ENCODE results near the gene RAB14. TPM values are rescaled to one million over a fixed set of nuclear protein-coding genes. Genes with fewer than 3 reads are reported as not detected.

RAB14 gene
- total RNA-seq, 1 donor from 2014 or later = 35.9 TPM

DNA sequence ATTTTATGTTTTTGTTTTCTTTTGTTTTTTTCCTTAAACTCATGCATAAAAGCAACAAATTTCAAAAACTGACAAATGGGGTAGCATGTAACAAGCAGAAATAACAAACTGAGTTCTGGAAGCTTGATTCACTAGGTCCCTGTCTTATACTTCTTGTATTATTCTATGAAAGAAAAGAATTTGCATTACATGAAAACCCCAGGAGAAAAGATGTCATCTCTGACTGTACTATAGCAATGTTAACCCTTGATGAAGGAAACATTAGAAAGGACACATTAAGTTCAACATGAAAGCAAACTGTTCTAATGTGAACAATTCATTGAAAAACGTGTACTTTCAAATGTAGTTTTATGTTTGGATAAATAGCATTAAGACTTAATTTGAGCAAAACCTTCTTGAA lies 9.2 kb downstream of the RAB14 start:
- Mint-ChIP-seq H3K36me3 (no peaks in the 10 kb centered on the region), H3K27me3 (ENCODE audit: insufficient read depth, low read depth) (no peaks in the 10 kb centered on the region), H3K4me1 (peaks cover 18% of the 10 kb centered on the region), H3K9me3 (no peaks in the 10 kb centered on the region), H3K27ac (no peak overlapping the region), H3K4me3 (no peak overlapping the region)
- Histone ChIP-seq H3K79me2 (ENCODE audit: low read depth) (peaks cover 91% of the 10 kb centered on the region), H3K9me3 (ENCODE audit: low read depth) (no peaks in the 10 kb centered on the region), H3K27me3 (no peaks in the 10 kb centered on the region), H4K20me1 (ENCODE audit: low read depth) (peaks cover 76% of the 10 kb centered on the region), H3K36me3 (no peaks in the 10 kb centered on the region), H3F3A (ENCODE audit: low read depth) (no peaks in the 10 kb centered on the region), H3K4me1 (peaks cover 3% of the 10 kb centered on the region), H3K4me3 (no peak overlapping the region), H3K9ac (no peak overlapping the region), H2AFZ (replicated peaks) (no peak overlapping the region), H3K27ac (no peak overlapping the region), H3K4me2 (no peak overlapping the region)
- TF ChIP-seq, protein P1, sequence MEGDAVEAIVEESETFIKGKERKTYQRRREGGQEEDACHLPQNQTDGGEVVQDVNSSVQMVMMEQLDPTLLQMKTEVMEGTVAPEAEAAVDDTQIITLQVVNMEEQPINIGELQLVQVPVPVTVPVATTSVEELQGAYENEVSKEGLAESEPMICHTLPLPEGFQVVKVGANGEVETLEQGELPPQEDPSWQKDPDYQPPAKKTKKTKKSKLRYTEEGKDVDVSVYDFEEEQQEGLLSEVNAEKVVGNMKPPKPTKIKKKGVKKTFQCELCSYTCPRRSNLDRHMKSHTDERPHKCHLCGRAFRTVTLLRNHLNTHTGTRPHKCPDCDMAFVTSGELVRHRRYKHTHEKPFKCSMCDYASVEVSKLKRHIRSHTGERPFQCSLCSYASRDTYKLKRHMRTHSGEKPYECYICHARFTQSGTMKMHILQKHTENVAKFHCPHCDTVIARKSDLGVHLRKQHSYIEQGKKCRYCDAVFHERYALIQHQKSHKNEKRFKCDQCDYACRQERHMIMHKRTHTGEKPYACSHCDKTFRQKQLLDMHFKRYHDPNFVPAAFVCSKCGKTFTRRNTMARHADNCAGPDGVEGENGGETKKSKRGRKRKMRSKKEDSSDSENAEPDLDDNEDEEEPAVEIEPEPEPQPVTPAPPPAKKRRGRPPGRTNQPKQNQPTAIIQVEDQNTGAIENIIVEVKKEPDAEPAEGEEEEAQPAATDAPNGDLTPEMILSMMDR (IDR thresholded peaks at IDR 0.05) = no peak
- no peak for TF ChIP-seq EZH2phosphoT487 (IDR thresholded peaks at IDR 0.05)
- TF ChIP-seq EZH2 (IDR thresholded peaks at IDR 0.05) = no peak
- DNase-seq (ENCODE audit: low spot score) = no peak

DNA sequence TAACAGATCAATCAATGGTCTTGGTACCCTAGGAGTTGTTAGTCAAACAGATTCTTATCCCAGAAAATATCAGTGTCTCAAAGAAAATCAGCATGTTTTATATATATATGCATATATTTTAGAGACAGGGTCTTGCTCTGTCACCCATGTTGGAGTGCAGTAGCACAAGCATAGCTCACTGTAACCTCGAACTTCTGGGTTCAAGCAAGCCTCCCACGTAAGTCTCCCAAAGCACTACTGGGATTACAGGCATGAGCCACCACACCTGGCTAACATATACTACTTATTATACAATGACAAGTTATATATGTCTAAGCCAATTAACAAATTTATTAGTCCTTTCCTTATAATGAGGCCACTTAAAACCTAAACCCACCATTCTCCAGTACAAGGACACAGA lies 10.4 kb downstream of the RAB14 start:
- DNase-seq (ENCODE audit: low spot score) = no peak
- Histone ChIP-seq H3K4me1 (peaks cover 3% of the 10 kb centered on the region), H3K4me3 (no peak overlapping the region), H3F3A (ENCODE audit: low read depth) (no peaks in the 10 kb centered on the region), H3K4me2 (no peak overlapping the region), H2AFZ (replicated peaks) (no peak overlapping the region), H3K36me3 (peaks cover 5% of the 10 kb centered on the region), H3K27ac (no peak overlapping the region), H3K27me3 (no peaks in the 10 kb centered on the region), H3K9ac (no peak overlapping the region), H3K79me2 (ENCODE audit: low read depth) (peaks cover 91% of the 10 kb centered on the region), H4K20me1 (ENCODE audit: low read depth) (peaks cover 68% of the 10 kb centered on the region), H3K9me3 (ENCODE audit: low read depth) (no peaks in the 10 kb centered on the region)
- H3K27me3 Mint-ChIP-seq (ENCODE audit: insufficient read depth, low read depth) = no peaks in the 10 kb centered on the region
- TF ChIP-seq, protein P1 (IDR thresholded peaks at IDR 0.05) = no peak
- TF ChIP-seq EZH2phosphoT487 (IDR thresholded peaks at IDR 0.05) = no peak
- no peak for TF ChIP-seq EZH2 (IDR thresholded peaks at IDR 0.05)
- no peak overlapping the region for H3K4me3 Mint-ChIP-seq
- peaks cover 3% of the 10 kb centered on the region for H3K36me3 Mint-ChIP-seq
- peaks cover 15% of the 10 kb centered on the region for H3K4me1 Mint-ChIP-seq
- no peak overlapping the region for H3K27ac Mint-ChIP-seq
- H3K9me3 Mint-ChIP-seq = no peaks in the 10 kb centered on the region

GRCh38 chr9:121189660-121190059 lies 12.0 kb downstream of the RAB14 start:
- no peaks in the 10 kb centered on the region for H3K9me3 Mint-ChIP-seq
- Histone ChIP-seq H3K4me2 (no peak overlapping the region), H4K20me1 (ENCODE audit: low read depth) (peaks cover 64% of the 10 kb centered on the region), H2AFZ (replicated peaks) (no peak overlapping the region), H3K9ac (no peak overlapping the region), H3K9me3 (ENCODE audit: low read depth) (no peaks in the 10 kb centered on the region), H3K4me3 (no peak overlapping the region), H3K4me1 (peaks cover 3% of the 10 kb centered on the region), H3K27me3 (no peaks in the 10 kb centered on the region), H3K36me3 (peaks cover 6% of the 10 kb centered on the region), H3K27ac (no peak overlapping the region), H3F3A (ENCODE audit: low read depth) (no peaks in the 10 kb centered on the region), H3K79me2 (ENCODE audit: low read depth) (peaks cover 83% of the 10 kb centered on the region)
- H3K4me3 Mint-ChIP-seq = no peak overlapping the region
- TF ChIP-seq, protein P1 (IDR thresholded peaks at IDR 0.05) = no peak
- no peak for TF ChIP-seq EZH2phosphoT487 (IDR thresholded peaks at IDR 0.05)
- TF ChIP-seq EZH2 (IDR thresholded peaks at IDR 0.05) = no peak
- DNase-seq (ENCODE audit: low spot score) = no peak
- no peaks in the 10 kb centered on the region for H3K27me3 Mint-ChIP-seq (ENCODE audit: insufficient read depth, low read depth)
- H3K27ac Mint-ChIP-seq = no peak overlapping the region
- peaks cover 15% of the 10 kb centered on the region for H3K36me3 Mint-ChIP-seq
- H3K4me1 Mint-ChIP-seq = peaks cover 7% of the 10 kb centered on the region

All from neural progenitor cell (in vitro differentiated cells).